ENCODE data around the gene IL1RL2.

The IL1RL2 gene

DNA sequence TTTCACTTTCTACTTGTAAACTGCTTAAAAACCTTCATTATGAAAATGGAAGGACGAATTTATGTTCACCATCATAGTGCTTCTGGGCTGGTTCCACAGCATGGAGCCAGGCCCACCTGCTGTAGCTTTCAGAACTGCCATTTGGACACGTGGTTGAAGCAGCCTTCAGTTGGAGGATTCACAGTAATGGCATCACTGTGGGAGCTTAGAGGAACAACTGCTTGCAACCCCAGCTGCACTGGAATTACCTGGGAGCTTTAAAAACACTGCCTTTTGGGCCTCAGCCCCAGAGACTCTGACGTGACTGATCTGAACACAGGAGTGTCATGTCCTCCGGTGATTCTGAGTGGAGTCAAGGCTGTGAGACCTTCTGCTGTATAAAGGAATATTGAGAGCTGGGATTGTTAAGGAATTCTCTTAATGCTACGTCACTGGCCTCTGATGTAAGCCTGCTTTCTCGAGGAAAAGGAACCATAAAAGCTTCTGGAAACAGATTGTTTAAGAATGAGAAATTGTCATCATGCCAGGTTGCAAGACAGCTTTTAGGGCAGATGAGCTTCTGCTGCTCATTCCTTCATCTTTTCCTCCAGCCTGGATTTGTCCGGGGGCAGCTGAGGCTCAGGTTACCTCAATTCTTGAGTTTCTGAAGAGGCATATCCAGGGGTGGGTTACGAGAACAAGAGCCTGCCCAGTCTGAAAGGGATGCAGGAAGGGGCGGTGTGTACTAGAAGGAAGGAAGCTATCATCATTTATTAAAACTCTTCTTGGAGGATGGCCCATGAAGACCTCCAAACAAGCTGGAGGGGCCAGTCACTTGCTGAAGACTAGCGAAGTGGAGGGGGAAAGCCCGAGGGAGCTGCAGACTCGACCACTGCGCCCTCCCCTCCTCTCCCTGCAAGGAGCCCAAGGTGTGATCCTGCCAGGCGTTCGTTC lies 45.5 kb upstream of the IL1RL2 start:
- Mint-ChIP-seq H3K4me1 (peaks cover 45% of the 10 kb centered on the region), H3K4me3 (peak overlapping the region; percentile 84 to 93 (median 91)), H3K36me3 (ENCODE audit: low read depth) (peaks cover 14% of the 10 kb centered on the region), H3K27me3 (ENCODE audit: low read depth) (peaks cover 11% of the 10 kb centered on the region), H3K27ac (peak overlapping the region; percentile 85 to 94 (median 93)), H3K9me3 (peaks cover 12% of the 10 kb centered on the region)
- TF ChIP-seq, protein P1, sequence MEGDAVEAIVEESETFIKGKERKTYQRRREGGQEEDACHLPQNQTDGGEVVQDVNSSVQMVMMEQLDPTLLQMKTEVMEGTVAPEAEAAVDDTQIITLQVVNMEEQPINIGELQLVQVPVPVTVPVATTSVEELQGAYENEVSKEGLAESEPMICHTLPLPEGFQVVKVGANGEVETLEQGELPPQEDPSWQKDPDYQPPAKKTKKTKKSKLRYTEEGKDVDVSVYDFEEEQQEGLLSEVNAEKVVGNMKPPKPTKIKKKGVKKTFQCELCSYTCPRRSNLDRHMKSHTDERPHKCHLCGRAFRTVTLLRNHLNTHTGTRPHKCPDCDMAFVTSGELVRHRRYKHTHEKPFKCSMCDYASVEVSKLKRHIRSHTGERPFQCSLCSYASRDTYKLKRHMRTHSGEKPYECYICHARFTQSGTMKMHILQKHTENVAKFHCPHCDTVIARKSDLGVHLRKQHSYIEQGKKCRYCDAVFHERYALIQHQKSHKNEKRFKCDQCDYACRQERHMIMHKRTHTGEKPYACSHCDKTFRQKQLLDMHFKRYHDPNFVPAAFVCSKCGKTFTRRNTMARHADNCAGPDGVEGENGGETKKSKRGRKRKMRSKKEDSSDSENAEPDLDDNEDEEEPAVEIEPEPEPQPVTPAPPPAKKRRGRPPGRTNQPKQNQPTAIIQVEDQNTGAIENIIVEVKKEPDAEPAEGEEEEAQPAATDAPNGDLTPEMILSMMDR (IDR thresholded peaks at IDR 0.05; ENCODE audit: unreplicated experiment in 3 of 3), result no peak

DNA sequence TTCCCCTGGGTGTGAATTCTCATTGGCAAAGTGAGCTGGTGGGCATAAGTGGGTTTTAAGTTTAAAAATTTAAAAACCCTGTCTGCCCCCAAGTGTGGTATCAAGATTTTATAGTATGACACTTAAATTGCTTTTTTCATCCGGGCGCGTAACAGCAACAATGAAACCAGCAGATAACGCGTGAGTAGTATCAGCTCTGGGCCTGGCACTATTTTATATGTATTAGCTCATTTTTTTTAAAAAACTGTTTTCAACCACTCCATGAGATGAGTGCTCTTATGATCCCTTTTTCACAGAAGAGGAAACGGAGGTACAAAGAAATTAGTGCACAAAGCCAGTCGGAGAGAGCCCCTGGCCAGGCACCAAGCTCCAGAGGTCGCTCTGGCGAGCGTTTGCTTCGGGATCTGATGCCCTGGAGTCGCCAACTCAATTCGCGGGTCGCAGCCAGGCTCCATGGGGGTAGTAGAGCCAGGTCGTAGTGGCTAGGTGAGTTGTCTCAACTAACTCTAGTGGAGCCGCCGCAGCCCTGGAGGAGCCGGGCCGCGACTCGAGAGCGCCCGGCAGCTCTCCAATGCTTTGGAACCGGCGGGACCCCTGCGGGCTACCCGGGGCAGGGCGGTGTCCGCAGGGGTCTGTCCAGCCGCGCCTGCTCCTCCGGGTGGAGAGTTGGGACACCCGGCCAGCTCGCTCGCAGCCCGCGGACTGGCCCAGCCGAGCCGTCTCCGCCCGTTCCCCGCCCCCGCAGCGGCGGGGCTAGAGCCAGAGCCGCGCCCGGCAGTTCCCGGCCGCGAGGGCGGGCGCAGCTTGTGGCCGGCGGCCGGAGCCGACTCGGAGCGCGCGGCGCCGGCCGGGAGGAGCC lies 44.6 kb upstream of the IL1RL2 start, which contains the start of gene IL1R1:
Gene IL1R1, plus strand, starts transcription at position 777 of the 859 bp plus-strand sequence. CDS start 14,979 bp downstream, outside the sequence.
- TF ChIP-seq, protein P1 (IDR thresholded peaks at IDR 0.05; ENCODE audit: unreplicated experiment in 3 of 3), result no peak
- Mint-ChIP-seq H3K4me3 (peak within 1 kb of the TSS; percentile 91 to 96 (median 93)), H3K27me3 (ENCODE audit: low read depth) (peaks cover 11% of the 10 kb centered on the region), H3K4me1 (peaks cover 45% of the 10 kb centered on the region), H3K27ac (peak within 1 kb of the TSS; percentile 93 to 98 (median 93)), H3K36me3 (ENCODE audit: low read depth) (peaks cover 23% of the 10 kb centered on the region), H3K9me3 (peaks cover 16% of the 10 kb centered on the region)

DNA sequence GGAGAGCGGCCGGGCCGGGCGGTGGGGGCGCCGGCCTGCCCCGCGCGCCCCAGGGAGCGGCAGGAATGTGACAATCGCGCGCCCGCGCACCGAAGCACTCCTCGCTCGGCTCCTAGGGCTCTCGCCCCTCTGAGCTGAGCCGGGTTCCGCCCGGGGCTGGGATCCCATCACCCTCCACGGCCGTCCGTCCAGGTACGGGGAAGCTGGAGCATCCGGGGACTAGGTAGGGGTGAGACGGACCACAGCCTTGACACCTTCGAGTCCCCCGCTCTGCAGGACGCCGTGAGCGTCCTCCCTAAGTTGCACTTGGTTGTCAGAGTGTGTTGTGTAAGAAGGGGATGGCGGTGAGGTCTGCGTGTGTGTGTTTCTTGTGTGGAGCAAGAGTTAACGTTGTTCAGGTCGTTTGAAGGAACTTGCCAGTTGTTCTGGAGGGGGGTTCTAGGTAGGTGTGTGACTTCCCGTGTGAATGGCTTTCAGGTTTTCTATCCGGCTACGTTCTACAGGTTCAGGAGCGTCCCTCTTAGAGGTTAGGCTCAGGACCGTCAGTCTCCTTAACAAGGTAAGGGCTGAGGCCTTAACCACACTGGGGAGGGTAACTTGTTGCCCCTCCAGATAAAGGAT lies 43.9 kb upstream of the IL1RL2 start:
- Mint-ChIP-seq H3K4me1 (peaks cover 45% of the 10 kb centered on the region), H3K27me3 (ENCODE audit: low read depth) (peaks cover 11% of the 10 kb centered on the region), H3K36me3 (ENCODE audit: low read depth) (peaks cover 29% of the 10 kb centered on the region)

DNA sequence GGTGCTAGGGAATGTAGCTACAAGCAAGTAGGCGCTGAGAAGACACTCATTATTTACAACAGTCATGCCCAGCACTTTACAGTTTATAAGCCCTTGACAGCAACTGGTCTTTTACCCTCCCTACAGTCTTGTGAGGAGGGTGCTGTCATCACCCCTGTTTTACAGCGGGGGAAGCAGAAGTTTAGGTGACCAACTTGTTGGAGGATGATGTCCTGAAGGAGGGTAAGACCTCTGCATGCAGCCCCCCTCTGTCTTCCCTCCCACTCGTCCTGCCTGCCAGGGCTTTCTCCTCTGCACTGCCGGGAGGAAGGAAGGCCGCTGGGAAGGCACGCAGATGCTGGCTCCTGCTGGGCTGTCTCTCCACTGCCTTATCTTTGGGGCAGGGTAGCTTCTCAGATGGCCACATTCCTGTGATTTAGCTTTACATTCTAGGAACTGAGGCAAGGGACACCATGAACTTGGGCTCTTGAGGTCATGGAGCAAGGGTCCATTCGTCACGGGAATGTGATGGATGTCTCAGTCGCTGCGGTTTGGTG lies 43.3 kb upstream of the IL1RL2 start:
- Mint-ChIP-seq H3K36me3 (ENCODE audit: low read depth) (peaks cover 32% of the 10 kb centered on the region), H3K27ac (peak overlapping the region; percentile 92 to 98 (median 93)), H3K4me1 (peaks cover 41% of the 10 kb centered on the region), H3K27me3 (ENCODE audit: low read depth) (peaks cover 11% of the 10 kb centered on the region), H3K9me3 (peaks cover 28% of the 10 kb centered on the region), H3K4me3 (peak overlapping the region; percentile 80 to 96 (median 88))
- TF ChIP-seq, protein P1 (IDR thresholded peaks at IDR 0.05; ENCODE audit: unreplicated experiment in 3 of 3), result no peak

More for the DNA sequence above, 43.9 kb upstream of the IL1RL2 start:
- Mint-ChIP-seq H3K27ac (peak overlapping the region; percentile 92 to 98 (median 93)), H3K9me3 (peaks cover 22% of the 10 kb centered on the region), H3K4me3 (peak overlapping the region; percentile 80 to 96 (median 88))
- TF ChIP-seq, protein P1 (IDR thresholded peaks at IDR 0.05; ENCODE audit: unreplicated experiment in 3 of 3), result no peak

DNA sequence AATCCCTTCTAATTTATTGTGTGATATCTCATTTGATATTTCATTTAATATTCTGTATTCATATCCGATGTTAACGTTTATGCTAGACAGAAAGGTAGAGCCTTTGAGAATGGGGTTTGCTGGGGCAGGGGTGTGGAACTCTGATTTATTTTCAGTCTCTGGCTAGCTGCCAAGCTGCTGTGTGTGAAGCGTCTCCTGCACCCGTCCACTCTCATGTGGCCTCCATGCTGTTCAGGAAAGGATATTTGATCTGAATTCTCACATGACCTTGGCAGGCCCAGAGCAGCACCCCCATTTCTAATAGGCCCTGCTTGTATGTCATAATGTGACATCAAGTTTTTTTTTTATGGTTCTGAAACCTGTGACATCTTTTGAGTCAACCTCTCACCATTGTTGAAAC lies 42.7 kb upstream of the IL1RL2 start:
- Mint-ChIP-seq H3K4me1 (peaks cover 40% of the 10 kb centered on the region), H3K27me3 (ENCODE audit: low read depth) (peaks cover 11% of the 10 kb centered on the region), H3K36me3 (ENCODE audit: low read depth) (peaks cover 38% of the 10 kb centered on the region), H3K27ac (peak overlapping the region in 2 of 3 experiments; percentile 92 to 93), H3K4me3 (peak overlapping the region; percentile 80 to 96 (median 88)), H3K9me3 (peaks cover 33% of the 10 kb centered on the region)
- TF ChIP-seq, protein P1 (IDR thresholded peaks at IDR 0.05; ENCODE audit: unreplicated experiment in 3 of 3), result no peak

Measured in nephron (organoid).